HG03045 (cell line): ENCODE data around the gene ITSN1.

Experiments
- ATAC-seq: cut with Tn5 transposase; IDR thresholded peaks from one replicate; pipeline ENCODE4 v1.9.1; 2021; ENCODE audit warnings: mild to moderate bottlenecking, moderate library complexity; ENCODE audit not compliant: unreplicated experiment

Gene ITSN1

DNA sequence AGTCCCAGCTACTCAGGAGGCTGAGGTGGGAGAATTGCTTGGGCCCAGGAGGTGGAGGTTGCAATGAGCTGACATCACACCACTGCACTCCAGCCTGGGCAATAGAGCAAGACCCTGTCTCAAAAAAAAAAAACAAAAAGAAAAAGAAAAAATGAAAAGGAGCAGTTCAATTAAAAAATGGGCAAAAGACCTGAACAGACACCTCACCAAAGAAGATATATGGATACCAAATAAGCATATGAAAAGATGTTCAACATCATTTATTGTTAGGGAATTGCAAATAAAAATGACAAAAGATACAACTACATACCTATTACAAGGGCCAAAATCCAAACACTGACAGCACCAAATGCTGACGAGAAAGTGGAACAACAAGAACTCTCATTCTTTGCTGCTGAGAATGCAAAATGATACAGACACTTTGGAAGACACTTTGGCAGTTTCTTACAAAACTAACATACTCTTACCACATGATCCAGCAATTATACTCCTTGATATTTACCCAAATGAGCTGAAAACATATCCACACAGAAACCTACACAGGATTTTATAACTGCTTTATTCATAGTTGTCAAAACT lies 302.0 kb downstream of the ITSN1 start:
- ATAC-seq = no peak

DNA sequence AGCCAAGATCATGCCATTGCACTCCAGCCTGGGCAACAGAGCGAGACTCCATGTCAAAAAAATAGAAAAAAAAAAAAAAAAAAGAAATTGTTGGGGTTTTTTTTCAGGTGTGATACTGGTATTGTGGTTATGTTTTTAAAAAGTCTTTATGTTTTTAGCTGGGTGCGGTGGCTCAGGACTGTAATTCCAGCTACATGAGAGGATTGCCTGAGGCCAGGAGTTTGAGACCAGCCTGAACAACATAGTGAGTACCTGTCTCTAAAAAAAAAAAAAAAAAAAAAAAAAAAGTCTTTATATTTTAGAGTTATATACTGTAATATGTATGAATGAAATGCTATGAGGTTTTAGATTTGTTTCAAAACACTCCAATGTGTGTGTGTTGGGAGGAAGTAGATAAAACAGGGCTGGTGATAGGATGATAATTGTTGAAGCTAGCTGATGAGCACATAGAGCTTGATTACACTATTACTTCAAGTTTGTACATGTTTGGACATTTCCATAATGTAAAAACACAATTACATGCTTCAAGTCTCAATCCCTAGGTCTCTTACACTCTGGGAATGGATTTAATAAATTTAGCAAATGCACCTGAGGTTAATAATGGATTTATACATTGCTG lies 303.5 kb downstream of the ITSN1 start:
- no peak for ATAC-seq

DNA sequence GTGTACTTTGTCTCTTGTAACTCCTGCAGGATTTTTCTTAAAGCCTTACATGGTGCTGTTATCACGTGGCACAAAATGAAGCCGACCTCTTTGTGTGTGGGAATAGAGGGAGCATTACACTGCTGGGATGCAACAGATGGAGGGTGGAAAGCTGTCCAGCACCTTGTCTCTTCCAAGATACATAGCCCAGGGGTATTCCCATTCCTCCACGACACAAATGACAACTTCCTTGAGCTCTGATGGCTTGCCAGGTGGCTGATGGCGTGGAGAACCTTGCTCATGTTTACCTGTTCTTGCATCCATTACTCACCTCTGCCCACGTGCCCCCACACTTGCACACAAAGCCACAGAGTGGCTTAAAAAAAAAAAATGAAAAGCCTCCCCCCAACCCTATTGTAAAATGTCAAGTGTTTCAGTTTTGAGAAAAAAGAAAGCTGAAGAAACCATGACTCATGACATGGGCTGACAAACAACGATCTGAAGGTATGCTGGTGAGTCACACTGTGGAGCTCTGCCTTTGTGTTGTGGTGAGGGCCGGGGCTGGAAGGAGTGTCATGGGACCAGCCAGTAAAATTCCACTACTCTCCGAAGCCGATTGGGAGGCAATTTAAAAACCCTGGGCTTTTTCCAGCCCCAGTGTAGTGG lies 305.3 kb downstream of the ITSN1 start:
- peak; percentile 50 for ATAC-seq

DNA sequence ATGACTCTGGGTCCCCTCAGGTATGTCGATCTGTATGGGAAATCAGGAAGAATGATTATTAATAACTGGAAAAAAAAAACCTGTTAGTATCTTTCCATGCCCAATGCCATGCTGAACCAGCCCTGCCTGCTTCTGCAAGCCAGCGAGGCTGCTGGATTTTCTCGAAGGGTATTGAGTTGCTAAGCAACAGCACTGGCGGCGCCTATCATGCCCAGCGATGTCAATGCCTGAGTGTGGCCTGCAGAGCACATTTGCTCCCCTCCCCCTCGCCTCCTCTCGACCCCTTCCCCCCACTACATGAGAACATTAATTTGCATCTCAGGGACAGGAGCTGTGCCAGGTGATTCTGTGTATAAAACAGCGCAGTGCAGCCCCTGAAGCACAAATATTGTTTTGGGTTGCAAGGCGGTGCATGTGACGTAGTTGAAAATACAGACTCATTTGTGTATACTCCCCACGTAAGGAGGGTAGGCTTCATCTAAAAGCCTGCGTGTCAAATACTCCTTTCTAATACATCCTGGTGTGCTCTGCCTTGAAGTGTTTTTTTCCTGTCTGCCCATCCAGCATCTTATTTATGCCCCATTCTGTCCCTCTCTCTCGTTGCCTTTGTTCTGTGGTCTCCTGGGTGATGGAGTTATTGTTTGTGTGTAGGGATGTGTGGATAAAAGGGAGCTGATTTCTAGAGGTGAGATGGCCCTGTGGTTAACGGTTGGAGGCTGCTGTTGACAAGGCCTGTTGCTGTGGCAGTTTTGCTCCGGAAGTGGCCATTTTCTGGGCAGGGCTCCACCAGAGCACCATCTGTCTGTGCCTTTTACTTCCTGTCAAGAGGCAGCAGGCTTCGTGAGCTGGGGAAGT lies 306.0 kb downstream of the ITSN1 start:
- peak; percentile 48 for ATAC-seq

DNA sequence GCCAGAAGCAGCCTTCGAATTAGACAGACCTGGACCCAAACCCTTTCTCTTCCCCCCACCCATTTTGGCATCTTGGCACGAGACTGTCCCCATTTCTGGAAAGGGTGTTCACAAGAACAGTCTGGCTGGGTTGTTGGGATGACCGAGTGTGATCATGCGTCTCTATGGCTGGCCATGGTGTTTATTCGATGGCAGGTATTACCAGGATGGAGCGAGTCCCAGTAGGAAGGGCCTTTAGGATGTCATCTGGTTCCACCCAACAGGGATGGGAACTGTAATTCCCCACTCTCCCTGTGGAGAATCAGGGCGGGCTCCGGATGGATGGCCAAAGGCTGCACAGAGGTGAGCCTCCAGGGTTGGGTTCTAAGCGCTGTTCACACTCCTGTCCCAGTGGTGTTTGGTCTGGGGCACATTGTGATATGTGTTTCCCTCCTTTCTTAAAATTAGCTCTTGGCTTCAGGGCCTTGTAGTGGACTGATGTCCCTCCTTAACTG lies 306.7 kb downstream of the ITSN1 start:
- no peak for ATAC-seq
